Measurements from ENCODE around the gene PCDHA1. TPM values are rescaled to one million over a fixed set of nuclear protein-coding genes. Genes with fewer than 3 reads are reported as not detected.

The PCDHA1 gene
- total and polyA plus RNA-seq, 2 donors (not counting 3 experiments of a cell fraction or from before 2014, with no cell fraction given) = 0.04 TPM; not detected in 1

DNA sequence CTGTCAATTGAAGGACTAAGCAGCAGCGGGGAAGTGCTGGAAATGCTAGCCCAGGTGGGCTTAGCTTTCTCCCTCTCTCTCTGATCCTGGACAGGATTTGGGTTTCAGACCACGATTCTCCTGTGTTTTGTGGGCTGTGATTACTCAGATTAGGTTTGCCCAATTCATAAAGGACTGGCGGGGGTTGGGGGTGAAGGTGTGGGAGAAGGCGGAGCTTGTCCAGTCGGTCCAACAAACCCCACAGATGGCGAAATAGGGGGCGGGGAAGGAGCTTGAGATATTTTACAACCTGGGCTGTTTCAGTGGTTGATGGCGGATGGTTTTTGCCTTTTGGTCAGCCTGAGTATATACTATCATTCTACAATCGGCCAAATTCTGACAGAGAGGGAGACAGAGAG is 215.5 kb downstream of the PCDHA1 start:
- H3K4me3 ChIP-seq (replicated peaks in 1 of 3; ENCODE audit: insufficient read depth in 1 of 3, low read depth in 1 of 3, low read length in 3 of 3) = peak overlapping the region; percentile 6 to 31 (median 12)
- FAIRE-seq (no peak), DNase-seq (ENCODE audit: low read depth, low spot score) (no peak)
- ChIA-PET POLR2A (no interaction called here), CTCF (no interaction called here)
- H3K27ac ChIP-seq (ENCODE audit: insufficient read depth, low read depth, low read length) = no peak overlapping the region
- intact Hi-C loops (cut with micrococcal nuclease) = no loop called here
- no TSS peak for BruUV-seq (replicated peaks)
- H3K9me3 ChIP-seq (replicated peaks; ENCODE audit: control insufficient read depth, insufficient read depth, low read length) = no peaks in the 10 kb centered on the region
- no peak overlapping the region for H3K9ac ChIP-seq (replicated peaks; ENCODE audit: extremely low read depth, insufficient read depth, low read length)
- no peaks in the 10 kb centered on the region for H4K20me1 ChIP-seq (replicated peaks; ENCODE audit: control insufficient read depth, extremely low read depth, insufficient read depth, low read length)
- dilution Hi-C loops (cut with MboI; ENCODE audit: extremely low pct_ligation_motif_present, low sequenced_read_pairs) = no loop called here
- peak overlapping the region; percentile 52 for H2AFZ ChIP-seq (ENCODE audit: low read depth, low read length)
- H3K4me1 ChIP-seq (ENCODE audit: control insufficient read depth, extremely low read depth, insufficient read depth, low read length) = peaks cover 6% of the 10 kb centered on the region
- TF ChIP-seq GATA2 (IDR thresholded peaks at IDR 0.05; ENCODE audit: insufficient read depth, insufficient read length, low read depth, low read length) (no peak), CTCF (IDR thresholded peaks at IDR 0.05; ENCODE audit: extremely low read depth in 1 of 2, insufficient read depth in 1 of 2, low read depth in 1 of 2, low read length in 2 of 2) (no peak)
- no peaks in the 10 kb centered on the region for H3K36me3 ChIP-seq (ENCODE audit: control insufficient read depth in 2 of 2, extremely low read depth in 1 of 2, insufficient read depth in 2 of 2, low read length in 2 of 2)
- H3K27me3 ChIP-seq (ENCODE audit: control insufficient read depth in 2 of 2, insufficient read depth in 2 of 2, low read length in 2 of 2) = no peaks in the 10 kb centered on the region
- H3K4me2 ChIP-seq (ENCODE audit: insufficient read depth, low read length) = peak overlapping the region; percentile 54
- H3K9me1 ChIP-seq (replicated peaks; ENCODE audit: control insufficient read depth, extremely low read depth, insufficient read depth, low read length) = no peaks in the 10 kb centered on the region
- no peaks in the 10 kb centered on the region for H3K79me2 ChIP-seq (ENCODE audit: control insufficient read depth, insufficient read depth, low read length)

DNA sequence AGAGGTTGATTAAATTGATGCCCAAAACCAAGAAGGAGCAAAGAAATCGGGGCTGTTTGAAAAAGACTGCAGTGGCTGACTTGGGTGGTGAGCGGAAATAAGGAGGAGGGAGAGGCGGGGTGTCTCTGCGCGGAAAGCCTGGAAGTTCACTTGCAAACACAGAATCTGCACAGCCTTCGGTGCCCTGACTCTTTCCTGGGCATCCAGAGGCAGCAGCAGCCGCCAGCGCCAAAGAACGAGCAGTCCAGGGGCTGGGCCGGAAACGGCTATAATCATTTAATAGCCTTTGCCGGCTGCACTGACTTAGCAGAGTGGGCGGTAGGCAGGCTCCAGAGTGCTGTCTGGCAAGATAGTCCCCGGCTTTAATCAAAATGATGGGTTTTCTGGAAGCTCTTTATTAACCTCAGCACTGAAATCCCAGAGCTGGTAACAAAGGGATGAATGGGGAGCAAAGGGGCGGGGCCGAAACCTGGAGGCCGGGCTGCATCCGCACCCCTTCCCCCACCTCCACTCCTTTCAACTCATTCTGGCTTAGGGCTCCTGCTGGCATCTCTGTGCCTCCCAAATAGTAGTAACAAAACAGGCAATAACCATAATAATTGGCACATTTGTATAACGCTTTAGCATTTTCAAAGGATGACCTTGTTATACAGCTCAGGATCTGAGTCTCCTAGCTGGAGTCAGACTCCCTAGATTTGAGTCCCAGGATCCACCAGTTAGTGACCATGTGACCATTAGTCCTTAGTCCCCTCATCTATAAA is 216.1 kb downstream of the PCDHA1 start:
- FAIRE-seq = peak; percentile 58
- no TSS peak for BruUV-seq (replicated peaks)
- peak overlapping the region; percentile 6 to 31 (median 12) for H3K4me3 ChIP-seq (replicated peaks in 1 of 3; ENCODE audit: insufficient read depth in 1 of 3, low read depth in 1 of 3, low read length in 3 of 3)

More for the DNA sequence above, 216.1 kb downstream of the PCDHA1 start:
- Histone ChIP-seq H4K20me1 (replicated peaks; ENCODE audit: control insufficient read depth, extremely low read depth, insufficient read depth, low read length) (no peaks in the 10 kb centered on the region), H3K36me3 (ENCODE audit: control insufficient read depth in 2 of 2, extremely low read depth in 1 of 2, insufficient read depth in 2 of 2, low read length in 2 of 2) (no peaks in the 10 kb centered on the region), H3K79me2 (ENCODE audit: control insufficient read depth, insufficient read depth, low read length) (no peaks in the 10 kb centered on the region), H3K9me1 (replicated peaks; ENCODE audit: control insufficient read depth, extremely low read depth, insufficient read depth, low read length) (no peaks in the 10 kb centered on the region), H3K9ac (replicated peaks; ENCODE audit: extremely low read depth, insufficient read depth, low read length) (no peak overlapping the region), H2AFZ (ENCODE audit: low read depth, low read length) (peak overlapping the region; percentile 52), H3K9me3 (replicated peaks; ENCODE audit: control insufficient read depth, insufficient read depth, low read length) (no peaks in the 10 kb centered on the region), H3K27me3 (ENCODE audit: control insufficient read depth in 2 of 2, insufficient read depth in 2 of 2, low read length in 2 of 2) (no peaks in the 10 kb centered on the region), H3K4me1 (ENCODE audit: control insufficient read depth, extremely low read depth, insufficient read depth, low read length) (peaks cover 6% of the 10 kb centered on the region), H3K27ac (ENCODE audit: insufficient read depth, low read depth, low read length) (no peak overlapping the region), H3K4me2 (ENCODE audit: insufficient read depth, low read length) (peak overlapping the region; percentile 54)
- DNase-seq (ENCODE audit: low read depth, low spot score) = peak; percentile 12
- CTCF ChIA-PET = no interaction called here
- POLR2A ChIA-PET = no interaction called here
- dilution Hi-C loops (cut with MboI; ENCODE audit: extremely low pct_ligation_motif_present, low sequenced_read_pairs) = no loop called here
- intact Hi-C loops (cut with micrococcal nuclease) = no loop called here
- TF ChIP-seq FOS (IDR thresholded peaks at IDR 0.05; ENCODE audit: borderline replicate concordance, insufficient read depth, low read length) (no peak), MYC (IDR thresholded peaks at IDR 0.05; ENCODE audit: low read depth, low read length) (no peak), JUN (IDR thresholded peaks at IDR 0.05; ENCODE audit: borderline replicate concordance, insufficient read depth, insufficient read length, low read depth) (no peak)
